DOHH2 (cell line): ENCODE measurements around the gene MBD2.

Experiments
- H3F3A ChIP-seq: fragments of 200-600 bp; sonication (generic), shearing (Covaris generic); 2 replicates; pipeline ENCODE4 v1.6.0; 2016; ENCODE audit warnings: antibody characterized with exemption, mild to moderate bottlenecking; ENCODE audit not compliant: control insufficient read depth, insufficient read depth
- H3K27ac ChIP-seq: fragments of 200-600 bp; sonication (generic); 2 replicates; pipeline ENCODE4 v1.5.1; 2014; ENCODE audit warnings: low read depth, mild to moderate bottlenecking, low read length, moderate library complexity
- H3K27me3 ChIP-seq: fragments of 200-600 bp; sonication (generic); 2 replicates; pipeline ENCODE4 v1.6.1; 2014; ENCODE audit warnings: mild to moderate bottlenecking, low read length, mixed read lengths; ENCODE audit not compliant: control insufficient read depth
- H3K36me3 ChIP-seq: fragments of 200-600 bp; sonication (generic); 2 replicates; pipeline ENCODE4 v1.6.1; 2014; ENCODE audit warnings: mild to moderate bottlenecking, low read length, moderate library complexity, mixed read lengths; ENCODE audit not compliant: control insufficient read depth
- H3K4me1 ChIP-seq: fragments of 200-600 bp; sonication (generic); 2 replicates; pipeline ENCODE4 v1.6.1; 2014; ENCODE audit warnings: mild to moderate bottlenecking, low read length, mixed read lengths; ENCODE audit not compliant: control insufficient read depth
- H3K4me2 ChIP-seq: fragments of 200-600 bp; sonication (generic); 2 replicates; pipeline ENCODE4 v1.6.0; 2014; ENCODE audit warnings: mild to moderate bottlenecking, low read length, moderate library complexity
- H3K4me3 ChIP-seq: fragments of 200-600 bp; sonication (generic); 2 replicates; pipeline ENCODE4 v1.5.1; 2014; ENCODE audit warnings: mild to moderate bottlenecking, low read length, mixed read lengths
- H3K79me2 ChIP-seq: fragments of 200-600 bp; sonication (generic); 2 replicates; pipeline ENCODE4 v1.6.1; 2014; ENCODE audit warnings: mild to moderate bottlenecking, low read length, mixed read lengths; ENCODE audit not compliant: control insufficient read depth
- H3K9me2 ChIP-seq: fragments of 200-600 bp; sonication (generic); replicated peaks from 2 replicates; pipeline ENCODE4 v1.6.1; 2014; ENCODE audit warnings: mild to moderate bottlenecking, low read length, mixed read lengths; ENCODE audit not compliant: control insufficient read depth
- H3K9me3 ChIP-seq: fragments of 200-600 bp; sonication (generic); 2 replicates; pipeline ENCODE4 v1.6.1; 2014; ENCODE audit warnings: antibody characterized with exemption, low read length, mixed read lengths; ENCODE audit not compliant: control insufficient read depth, insufficient read depth
- H4K20me1 ChIP-seq: fragments of 200-600 bp; sonication (generic); 2 replicates; pipeline ENCODE4 v1.6.0; 2014; ENCODE audit warnings: low read depth, mild to moderate bottlenecking, antibody characterized with exemption, low read length, moderate library complexity; ENCODE audit not compliant: control insufficient read depth, insufficient read depth
- EZH2phosphoT487 ChIP-seq: fragments of 200-600 bp; sonication (generic); IDR thresholded peaks from 2 replicates; pipeline ENCODE4 v1.6.1; 2017; ENCODE audit warnings: borderline replicate concordance, mild to moderate bottlenecking, antibody characterized with exemption, low read length, moderate library complexity, mixed read lengths
- TF ChIP-seq, protein P1 (sequence below): fragments of 200-600 bp; sonication (generic); IDR thresholded peaks from one replicate; pipeline ENCODE4 v1.5.1; 2014; ENCODE audit warnings: antibody characterized with exemption, mild to moderate bottlenecking, low read depth, low read length; ENCODE audit not compliant: poor library complexity, severe bottlenecking

Gene MBD2

DNA sequence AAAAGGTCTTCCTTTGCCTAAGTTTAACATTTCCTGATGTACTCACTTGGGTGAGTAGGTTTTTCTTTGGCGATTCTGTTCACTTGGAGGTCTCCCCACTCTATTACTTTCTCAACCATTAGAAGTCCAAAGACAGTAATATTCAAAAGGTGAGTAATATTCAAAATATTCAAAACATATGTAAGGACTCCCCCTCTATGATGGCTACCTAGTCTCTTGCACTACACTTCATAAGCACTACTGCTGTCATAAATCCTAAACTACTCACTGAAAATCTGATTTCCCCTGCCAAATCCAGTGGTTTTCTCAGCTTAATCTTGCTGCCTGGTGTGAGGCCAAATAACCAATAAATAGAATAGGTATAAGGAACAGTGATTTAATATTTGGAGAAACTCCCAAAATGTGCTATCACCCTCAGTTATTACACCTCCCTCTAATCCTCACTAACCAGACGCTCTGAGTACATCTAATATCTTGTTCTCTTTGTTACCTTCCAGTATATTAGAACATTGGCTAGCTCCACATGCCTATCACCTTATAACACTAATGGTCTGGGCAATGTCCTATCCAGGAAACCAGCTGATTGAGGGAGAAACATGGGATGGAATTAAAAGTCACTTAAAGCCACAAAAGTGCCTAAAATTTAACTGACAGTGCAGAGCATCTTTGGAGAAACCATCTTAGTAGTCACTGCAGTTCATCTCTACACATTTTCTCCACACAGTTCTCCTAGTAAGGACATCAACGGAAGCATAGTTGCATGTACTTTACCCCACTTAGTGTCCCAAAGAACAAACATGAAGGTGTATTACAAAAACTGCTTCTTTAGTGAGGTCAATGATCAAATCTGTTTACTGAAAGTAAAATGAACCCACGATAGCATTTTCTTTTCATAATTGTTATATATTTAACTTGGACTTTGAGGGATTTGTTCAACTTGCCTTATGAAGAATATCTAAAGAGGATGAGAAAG is 54.8 kb downstream of the MBD2 start:
- peaks cover 91% of the 10 kb centered on the region for H3K79me2 ChIP-seq
- H3K9me3 ChIP-seq = no peaks in the 10 kb centered on the region
- no peak overlapping the region for H3K4me3 ChIP-seq
- no peaks in the 10 kb centered on the region for H3K9me2 ChIP-seq
- H3F3A ChIP-seq = peaks cover 7% of the 10 kb centered on the region; the same call in 1 of the 2 replicates
- TF ChIP-seq, protein P1, sequence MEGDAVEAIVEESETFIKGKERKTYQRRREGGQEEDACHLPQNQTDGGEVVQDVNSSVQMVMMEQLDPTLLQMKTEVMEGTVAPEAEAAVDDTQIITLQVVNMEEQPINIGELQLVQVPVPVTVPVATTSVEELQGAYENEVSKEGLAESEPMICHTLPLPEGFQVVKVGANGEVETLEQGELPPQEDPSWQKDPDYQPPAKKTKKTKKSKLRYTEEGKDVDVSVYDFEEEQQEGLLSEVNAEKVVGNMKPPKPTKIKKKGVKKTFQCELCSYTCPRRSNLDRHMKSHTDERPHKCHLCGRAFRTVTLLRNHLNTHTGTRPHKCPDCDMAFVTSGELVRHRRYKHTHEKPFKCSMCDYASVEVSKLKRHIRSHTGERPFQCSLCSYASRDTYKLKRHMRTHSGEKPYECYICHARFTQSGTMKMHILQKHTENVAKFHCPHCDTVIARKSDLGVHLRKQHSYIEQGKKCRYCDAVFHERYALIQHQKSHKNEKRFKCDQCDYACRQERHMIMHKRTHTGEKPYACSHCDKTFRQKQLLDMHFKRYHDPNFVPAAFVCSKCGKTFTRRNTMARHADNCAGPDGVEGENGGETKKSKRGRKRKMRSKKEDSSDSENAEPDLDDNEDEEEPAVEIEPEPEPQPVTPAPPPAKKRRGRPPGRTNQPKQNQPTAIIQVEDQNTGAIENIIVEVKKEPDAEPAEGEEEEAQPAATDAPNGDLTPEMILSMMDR = no peak
- TF ChIP-seq EZH2phosphoT487 = no peak
- no peaks in the 10 kb centered on the region for H3K27me3 ChIP-seq
- H3K4me1 ChIP-seq = no peaks in the 10 kb centered on the region; the same call in 1 of the 2 replicates
- no peak overlapping the region for H3K27ac ChIP-seq
- peaks cover 92% of the 10 kb centered on the region for H3K36me3 ChIP-seq
- no peak overlapping the region for H3K4me2 ChIP-seq
- peaks cover 8% of the 10 kb centered on the region; the same call in 1 of the 2 replicates for H4K20me1 ChIP-seq

DNA sequence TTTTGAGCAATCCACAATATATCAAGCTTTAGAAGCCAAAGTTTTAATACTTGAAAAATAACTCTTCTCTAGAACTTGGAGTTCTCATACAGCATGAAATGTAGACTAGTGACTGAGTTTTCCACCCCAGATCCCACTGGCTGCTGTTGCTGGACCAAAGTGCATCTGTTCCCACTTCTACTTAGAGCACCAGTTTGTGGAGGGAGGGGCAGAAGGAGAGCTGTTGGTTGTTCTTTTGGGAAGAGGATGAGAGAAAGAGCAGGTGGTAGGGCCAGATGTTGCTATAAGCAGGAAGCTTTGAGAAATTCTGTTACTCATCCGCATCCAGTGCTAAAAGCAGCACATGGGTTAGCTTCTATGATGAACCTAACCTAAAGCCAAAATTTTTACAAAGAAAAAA is 59.0 kb downstream of the MBD2 start:
- H3K4me1 ChIP-seq = no peaks in the 10 kb centered on the region; the same call in 1 of the 2 replicates
- H3F3A ChIP-seq = no peaks in the 10 kb centered on the region
- H3K27ac ChIP-seq = no peak overlapping the region
- H3K27me3 ChIP-seq = no peaks in the 10 kb centered on the region
- H3K9me3 ChIP-seq = no peaks in the 10 kb centered on the region
- no peak overlapping the region for H3K4me2 ChIP-seq
- no peak overlapping the region for H3K4me3 ChIP-seq
- H3K36me3 ChIP-seq = peaks cover 91% of the 10 kb centered on the region
- no peaks in the 10 kb centered on the region for H3K9me2 ChIP-seq
- H3K79me2 ChIP-seq = peaks cover 75% of the 10 kb centered on the region
- TF ChIP-seq, protein P1 = no peak
- no peak for TF ChIP-seq EZH2phosphoT487
- no peaks in the 10 kb centered on the region for H4K20me1 ChIP-seq

DNA sequence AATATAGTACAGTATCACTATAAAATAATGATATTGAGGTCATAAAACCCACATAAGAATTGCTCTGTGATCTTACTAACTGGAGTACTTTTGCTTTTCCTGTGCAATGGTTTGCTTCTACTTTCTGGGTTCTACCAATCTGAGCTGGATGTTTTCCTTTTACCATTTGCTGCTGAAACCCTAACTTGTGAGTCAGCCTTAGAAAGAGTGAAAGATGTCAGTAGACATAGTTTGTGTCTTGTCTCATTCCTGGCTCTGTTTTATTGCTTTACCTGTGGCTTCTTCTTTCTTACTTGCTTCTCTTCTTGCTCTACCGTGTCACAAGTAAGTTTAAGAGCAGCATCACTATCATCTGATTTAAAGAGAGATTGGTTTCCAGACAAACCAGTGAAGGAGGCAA is 61.0 kb downstream of the MBD2 start:
- Histone ChIP-seq H3K36me3 (peaks cover 92% of the 10 kb centered on the region), H3K4me3 (no peak overlapping the region), H4K20me1 (no peaks in the 10 kb centered on the region), H3K9me3 (no peaks in the 10 kb centered on the region), H3K4me2 (no peak overlapping the region), H3K79me2 (peaks cover 68% of the 10 kb centered on the region), H3K9me2 (no peaks in the 10 kb centered on the region), H3F3A (no peaks in the 10 kb centered on the region), H3K27me3 (no peaks in the 10 kb centered on the region), H3K27ac (no peak overlapping the region), H3K4me1 (no peaks in the 10 kb centered on the region)
- TF ChIP-seq, protein P1 = no peak
- no peak for TF ChIP-seq EZH2phosphoT487
